SH-SY5Y (cell line): Measurements from ENCODE around the gene L3MBTL1.

Experiments
- GATA2 ChIP-seq: IDR thresholded peaks from 2 replicates; pipeline ENCODE4 v1.6.1; 2011; ENCODE audit warnings: mild to moderate bottlenecking, low read depth, low read length
- GATA3 ChIP-seq: IDR thresholded peaks from 2 replicates; pipeline ENCODE4 v1.6.1; 2011; ENCODE audit warnings: low read depth, mild to moderate bottlenecking, low read length, moderate library complexity

- TF ChIP-seq GATA3 (no peak), GATA2 (no peak)
Observed at GRCh38 chr20:43568706-43569105, 61.2 kb downstream of the L3MBTL1 start.
